PFSK-1 (cell line): ENCODE data around the gene TRMT1.

Experiments used
- FOXP2 ChIP-seq: optimal IDR thresholded peaks from 2 replicates; pipeline ENCODE3; 2011; ENCODE audit warnings: borderline replicate concordance, control low read depth, inconsistent platforms; ENCODE audit not compliant: insufficient read depth; ENCODE audit errors: extremely low read length, extremely low read depth
- POLR2AphosphoS5 ChIP-seq: IDR thresholded peaks from 2 replicates; pipeline ENCODE4 v1.6.1; 2012; ENCODE audit warnings: low read depth, mild to moderate bottlenecking, control low read depth, low read length, moderate library complexity
- SIN3A ChIP-seq: IDR thresholded peaks from 2 replicates; pipeline ENCODE4 v1.6.1; 2012; ENCODE audit warnings: mild to moderate bottlenecking, low read length, moderate library complexity, borderline replicate concordance; ENCODE audit not compliant: insufficient read depth
- TAF1 ChIP-seq: IDR thresholded peaks from 2 replicates; pipeline ENCODE4 v1.6.1; 2012; ENCODE audit warnings: low read length, control low read depth, borderline replicate concordance; ENCODE audit not compliant: insufficient read depth
- TF ChIP-seq, protein P1 (sequence below), 2 experiments: IDR thresholded peaks; 2 replicates each; pipeline versions ENCODE4 v1.6.1 to v1.8.0; 2011 to 2012; ENCODE audit warnings: low read depth in 2 of 2, low read length in 2 of 2, control low read depth in 1 of 2, inconsistent platforms in 1 of 2, mild to moderate bottlenecking in 1 of 2, moderate library complexity in 1 of 2; ENCODE audit not compliant: insufficient read depth in 1 of 2

The TRMT1 gene

DNA sequence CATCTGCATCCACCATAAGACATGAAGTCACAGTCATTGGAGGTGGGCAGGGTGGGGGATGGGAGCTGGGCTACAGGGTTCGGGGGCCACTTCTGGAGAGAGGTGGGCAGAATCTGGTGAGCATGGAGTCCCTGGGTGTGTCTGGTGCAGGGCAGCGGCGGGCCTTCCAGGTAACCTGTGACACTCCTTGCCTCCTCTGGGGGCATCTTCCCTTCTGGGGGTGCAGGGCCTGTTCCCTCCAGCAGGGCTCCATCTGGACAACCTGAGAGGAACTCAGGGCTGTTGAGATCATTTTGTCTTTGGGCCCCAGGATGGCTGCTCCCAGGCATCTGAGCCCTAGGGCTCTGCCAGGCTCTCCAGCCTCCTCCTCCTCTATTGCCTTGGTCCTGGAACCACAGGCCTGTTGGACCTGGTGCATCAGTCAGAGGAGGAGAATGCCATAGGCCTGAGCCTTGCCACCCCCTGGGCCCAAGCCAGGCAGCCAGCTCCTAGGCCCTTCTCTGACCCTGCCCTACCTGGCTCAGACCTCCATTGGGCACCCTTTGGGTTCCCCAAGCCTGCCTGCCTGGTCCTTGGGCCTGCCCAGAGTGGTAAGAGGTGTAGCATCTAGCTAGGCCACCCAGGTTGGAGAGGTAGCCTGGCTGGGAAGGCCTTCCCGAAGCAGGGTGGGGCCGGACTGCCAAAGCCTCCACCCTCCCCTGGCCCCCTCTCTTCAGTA, 27.2 kb downstream of the TRMT1 start:
- TF ChIP-seq SIN3A = no peak
- TF ChIP-seq, protein P1, sequence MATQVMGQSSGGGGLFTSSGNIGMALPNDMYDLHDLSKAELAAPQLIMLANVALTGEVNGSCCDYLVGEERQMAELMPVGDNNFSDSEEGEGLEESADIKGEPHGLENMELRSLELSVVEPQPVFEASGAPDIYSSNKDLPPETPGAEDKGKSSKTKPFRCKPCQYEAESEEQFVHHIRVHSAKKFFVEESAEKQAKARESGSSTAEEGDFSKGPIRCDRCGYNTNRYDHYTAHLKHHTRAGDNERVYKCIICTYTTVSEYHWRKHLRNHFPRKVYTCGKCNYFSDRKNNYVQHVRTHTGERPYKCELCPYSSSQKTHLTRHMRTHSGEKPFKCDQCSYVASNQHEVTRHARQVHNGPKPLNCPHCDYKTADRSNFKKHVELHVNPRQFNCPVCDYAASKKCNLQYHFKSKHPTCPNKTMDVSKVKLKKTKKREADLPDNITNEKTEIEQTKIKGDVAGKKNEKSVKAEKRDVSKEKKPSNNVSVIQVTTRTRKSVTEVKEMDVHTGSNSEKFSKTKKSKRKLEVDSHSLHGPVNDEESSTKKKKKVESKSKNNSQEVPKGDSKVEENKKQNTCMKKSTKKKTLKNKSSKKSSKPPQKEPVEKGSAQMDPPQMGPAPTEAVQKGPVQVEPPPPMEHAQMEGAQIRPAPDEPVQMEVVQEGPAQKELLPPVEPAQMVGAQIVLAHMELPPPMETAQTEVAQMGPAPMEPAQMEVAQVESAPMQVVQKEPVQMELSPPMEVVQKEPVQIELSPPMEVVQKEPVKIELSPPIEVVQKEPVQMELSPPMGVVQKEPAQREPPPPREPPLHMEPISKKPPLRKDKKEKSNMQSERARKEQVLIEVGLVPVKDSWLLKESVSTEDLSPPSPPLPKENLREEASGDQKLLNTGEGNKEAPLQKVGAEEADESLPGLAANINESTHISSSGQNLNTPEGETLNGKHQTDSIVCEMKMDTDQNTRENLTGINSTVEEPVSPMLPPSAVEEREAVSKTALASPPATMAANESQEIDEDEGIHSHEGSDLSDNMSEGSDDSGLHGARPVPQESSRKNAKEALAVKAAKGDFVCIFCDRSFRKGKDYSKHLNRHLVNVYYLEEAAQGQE (IDR thresholded peaks at IDR 0.05; ENCODE audit: insufficient read depth in 1 of 2, low read depth in 2 of 2, low read length in 2 of 2) = no peak
- no peak for TF ChIP-seq TAF1
- no peak for TF ChIP-seq POLR2AphosphoS5
- no peak for TF ChIP-seq FOXP2

DNA sequence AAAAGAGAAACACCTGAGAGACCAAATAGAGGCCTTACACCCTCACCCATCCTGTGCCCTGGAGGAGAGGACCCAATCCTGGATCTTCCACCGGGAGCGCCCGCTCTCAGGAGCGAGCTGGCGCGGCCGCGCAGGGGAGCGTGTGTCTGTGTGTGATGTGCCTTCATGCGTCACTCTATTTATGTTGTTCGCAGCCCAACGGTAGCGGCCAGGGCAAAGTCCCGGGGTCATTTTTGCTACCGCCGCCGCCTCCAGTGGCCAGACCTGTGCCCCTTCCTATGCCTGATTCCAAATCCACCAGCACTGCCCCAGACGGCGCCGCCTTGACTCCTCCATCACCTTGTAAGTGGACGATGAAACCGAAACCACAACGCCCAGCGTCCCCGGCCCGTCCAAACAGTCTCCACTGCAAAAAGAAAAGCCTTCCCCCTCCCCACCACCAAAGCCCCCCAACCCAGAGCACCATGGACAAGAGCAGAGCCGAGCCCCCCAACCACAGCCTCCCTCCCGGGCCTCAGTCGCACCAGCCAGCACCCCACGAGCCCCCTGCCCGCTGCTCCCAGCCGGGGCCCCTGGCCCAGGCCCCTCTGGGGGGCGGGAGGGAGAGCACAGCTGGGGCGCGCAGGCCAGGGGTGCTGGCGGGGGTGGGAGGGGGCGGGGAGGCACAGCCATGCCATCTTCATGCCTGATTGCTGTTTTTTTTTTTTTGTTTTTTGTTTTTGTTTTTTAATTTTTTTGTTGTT, 28.6 kb downstream of the TRMT1 start:
- TF ChIP-seq POLR2AphosphoS5 (no peak), TAF1 (no peak), FOXP2 (no peak), SIN3A (no peak)
- TF ChIP-seq, protein P1 (IDR thresholded peaks at IDR 0.05; ENCODE audit: insufficient read depth in 1 of 2, low read depth in 2 of 2, low read length in 2 of 2) = no peak

DNA sequence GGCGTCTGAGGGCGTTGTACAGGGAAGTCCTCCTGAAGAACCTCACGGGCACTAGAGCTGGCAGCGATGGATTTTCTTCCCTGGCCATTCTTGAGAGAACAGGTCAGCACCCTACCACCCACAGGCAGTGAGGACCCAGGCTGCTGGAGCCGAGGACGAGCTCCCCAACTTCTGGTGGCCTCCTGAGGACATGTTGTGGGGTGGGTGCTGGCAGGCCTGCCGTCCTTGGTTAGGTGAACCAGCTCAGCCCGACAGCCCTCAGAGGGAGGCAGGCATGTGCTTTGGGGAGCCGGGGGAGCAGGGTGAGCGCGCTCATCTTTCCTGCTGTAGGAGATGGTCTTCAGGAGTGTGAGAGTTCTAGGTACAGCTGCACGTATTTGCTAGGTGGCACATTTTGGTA, 29.2 kb downstream of the TRMT1 start:
- TF ChIP-seq FOXP2 = no peak
- no peak for TF ChIP-seq POLR2AphosphoS5
- no peak for TF ChIP-seq SIN3A
- no peak for TF ChIP-seq TAF1

DNA sequence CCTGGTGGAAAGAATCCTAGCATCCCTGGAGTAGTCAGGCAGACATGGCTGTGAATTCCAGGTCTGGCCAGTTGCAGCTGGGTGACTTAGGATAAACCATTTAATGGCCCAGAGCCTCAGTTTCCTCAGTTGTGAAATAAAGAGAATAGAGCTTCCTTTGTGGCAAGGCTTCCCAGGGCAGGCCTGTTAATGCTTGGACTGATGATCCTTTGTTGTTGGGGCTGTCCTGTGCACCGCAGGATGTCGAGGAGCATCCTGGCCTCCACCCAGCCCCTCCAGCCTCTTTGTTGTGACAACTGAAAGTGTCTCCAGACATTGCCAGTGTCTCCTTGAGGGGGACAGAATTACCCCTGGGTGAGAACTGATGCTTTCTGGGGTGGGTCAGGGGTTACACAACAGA, 30.2 kb downstream of the TRMT1 start:
- TF ChIP-seq SIN3A (no peak), TAF1 (no peak), FOXP2 (no peak), POLR2AphosphoS5 (no peak)
- TF ChIP-seq, protein P1 (IDR thresholded peaks at IDR 0.05; ENCODE audit: insufficient read depth in 1 of 2, low read depth in 2 of 2, low read length in 2 of 2) = no peak

DNA sequence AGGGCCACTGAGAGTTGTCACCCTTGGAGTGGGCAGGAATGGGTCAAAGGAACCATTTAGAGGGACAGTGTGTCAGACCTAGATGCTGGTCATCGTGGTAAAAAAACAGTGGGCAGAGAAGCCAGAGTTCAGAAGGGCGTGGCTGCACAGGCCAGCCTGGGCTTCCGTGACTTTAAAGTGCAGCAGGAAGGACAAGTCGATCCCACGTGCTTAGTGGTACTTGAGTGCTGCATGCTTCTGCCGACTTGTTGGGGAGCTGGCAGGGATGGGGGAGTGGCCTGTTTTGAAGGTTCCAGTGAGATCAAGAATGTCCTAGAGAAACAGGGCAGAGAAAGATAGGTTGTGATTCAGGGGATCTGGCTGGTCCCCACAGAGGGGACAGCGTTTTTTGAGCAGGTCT, 30.9 kb downstream of the TRMT1 start:
- TF ChIP-seq, protein P1 (IDR thresholded peaks at IDR 0.05; ENCODE audit: insufficient read depth in 1 of 2, low read depth in 2 of 2, low read length in 2 of 2) = no peak
- no peak for TF ChIP-seq FOXP2
- TF ChIP-seq POLR2AphosphoS5 = no peak
- TF ChIP-seq SIN3A = no peak
- no peak for TF ChIP-seq TAF1
